ENCODE results near the gene ATAT1.

- TF ChIP-seq CTCF (IDR thresholded peaks at IDR 0.05) (no peak), POLR2A (IDR thresholded peaks at IDR 0.05) (no peak)
These were observed 44.3 kb downstream of the ATAT1 start for GRCh38 chr6:30670760-30671527.

Data from vagina (tissue), 2 donors.